Ramos (cell line): ENCODE results near the gene TARS3.

Experiments
- in situ Hi-C: fragments of 300-500 bp; cut with MboI; formaldehyde crosslinking; loops from one replicate; pipeline ENCODE4 v1.14.3; 2022; ENCODE audit warnings: low sequenced_read_pairs; ENCODE audit not compliant: unreplicated experiment

The TARS3 gene

DNA sequence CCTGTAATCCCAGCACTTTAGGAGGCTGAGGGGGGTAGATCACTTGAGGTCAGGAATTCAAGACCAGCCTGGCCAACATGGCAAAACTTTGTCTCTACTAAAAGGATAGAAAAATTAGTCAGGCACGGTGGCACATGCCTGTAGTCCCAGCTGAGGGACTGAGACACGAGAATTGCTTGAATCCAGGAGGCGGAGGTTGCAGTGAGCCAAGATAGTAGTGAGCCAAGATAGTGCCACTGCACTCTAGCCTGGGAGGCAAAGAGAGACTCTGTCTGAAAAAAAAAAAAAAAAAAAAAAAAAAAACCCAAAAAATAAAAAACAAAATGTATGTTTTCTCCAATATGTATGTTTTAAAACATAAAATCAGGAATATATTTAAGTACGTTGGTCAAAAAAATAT, 16.3 kb downstream of the TARS3 start:
- in situ Hi-C loops: no loop called here

GRCh38 chr15:101702077-101702476, 22.2 kb downstream of the TARS3 start:
- in situ Hi-C loops: no loop called here

- in situ Hi-C loops: no loop called here
These were observed 26.0 kb downstream of the TARS3 start for GRCh38 chr15:101698314-101698713.

DNA sequence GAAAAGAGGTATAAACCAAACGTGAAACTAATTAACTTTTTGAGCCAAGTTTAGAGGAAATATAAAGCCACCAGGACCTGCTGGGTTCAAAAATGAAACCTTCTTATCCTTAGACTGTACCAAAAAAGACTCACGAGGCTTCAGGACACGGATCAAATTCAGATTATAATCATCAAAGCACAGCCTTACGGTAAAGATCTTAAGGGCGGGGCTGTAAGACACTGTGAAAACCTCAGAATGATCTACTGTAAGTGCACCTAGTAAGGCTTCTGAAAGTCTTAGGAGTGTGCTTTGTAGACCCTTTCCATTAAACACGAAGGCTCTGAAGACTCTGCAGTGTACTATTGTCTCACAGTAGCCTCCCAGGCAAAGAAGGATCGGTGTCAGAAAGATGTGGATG, 26.8 kb downstream of the TARS3 start:
- in situ Hi-C loops: no loop called here

GRCh38 chr15:101696829-101697228, 27.4 kb downstream of the TARS3 start:
- in situ Hi-C loops: no loop called here

DNA sequence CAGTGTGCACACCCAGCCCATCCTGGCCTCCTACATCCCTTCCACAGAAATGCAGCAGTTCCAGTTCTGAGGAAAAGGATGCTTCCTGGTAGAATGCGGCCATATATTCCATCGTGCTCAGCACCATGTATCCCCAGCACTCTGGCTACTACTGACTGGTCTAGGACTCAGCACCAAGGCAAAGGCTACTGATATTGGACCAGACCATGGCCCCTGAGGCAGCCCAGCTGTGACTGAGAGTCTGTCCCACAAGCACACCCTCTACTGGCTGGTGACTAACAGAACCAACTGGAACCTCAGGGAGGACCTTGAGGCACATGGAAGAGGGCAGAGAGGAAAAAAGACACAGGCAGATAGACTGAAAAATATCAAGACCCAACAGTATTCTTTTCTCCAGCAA, 30.0 kb downstream of the TARS3 start:
- in situ Hi-C loops: no loop called here

- in situ Hi-C loops: no loop called here
These were observed 31.3 kb downstream of the TARS3 start for GRCh38 chr15:101692801-101693598.

DNA sequence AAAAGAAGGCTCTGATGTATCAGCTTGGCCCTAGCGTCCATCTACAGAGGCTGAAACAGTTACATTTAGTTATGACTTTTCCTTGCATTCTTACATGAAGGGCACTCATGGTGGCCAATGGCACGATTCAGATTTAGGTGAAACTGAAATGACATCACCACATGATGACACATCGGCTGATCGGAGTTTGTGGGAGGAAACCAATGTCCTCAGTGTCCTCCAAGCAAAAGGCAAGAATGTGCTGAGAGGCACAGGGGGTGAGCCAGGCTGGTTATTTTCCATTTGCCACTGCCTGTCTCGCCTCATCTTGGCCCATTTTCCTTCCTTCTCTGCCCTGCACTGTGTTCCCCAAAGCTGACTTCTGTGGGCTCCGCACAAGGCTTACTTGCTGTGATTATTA, 34.4 kb downstream of the TARS3 start:
- in situ Hi-C loops: no loop called here

DNA sequence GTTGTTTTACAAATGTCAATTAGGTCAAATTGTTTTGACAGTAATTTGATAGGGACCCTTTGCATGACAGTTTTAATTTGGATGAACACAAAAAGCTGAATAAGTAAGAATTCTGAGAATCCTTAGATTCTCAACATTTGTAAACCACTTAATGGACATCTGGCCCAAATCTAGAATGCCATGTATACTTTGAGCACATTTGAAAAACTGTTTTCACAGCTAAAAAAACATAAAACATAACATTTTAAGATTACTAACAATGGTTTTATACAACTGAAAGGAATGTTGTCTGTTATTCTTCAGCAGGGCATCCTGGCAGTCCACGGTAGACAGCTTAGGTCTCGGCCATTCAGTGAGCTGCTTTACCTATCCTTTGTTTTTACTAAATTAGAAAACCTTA, 37.6 kb downstream of the TARS3 start:
- in situ Hi-C loops: no loop called here

GRCh38 chr15:101684877-101685276, 39.4 kb downstream of the TARS3 start:
- in situ Hi-C loops: no loop called here

- in situ Hi-C loops: no loop called here
These were observed 39.9 kb downstream of the TARS3 start for GRCh38 chr15:101684384-101684783.

DNA sequence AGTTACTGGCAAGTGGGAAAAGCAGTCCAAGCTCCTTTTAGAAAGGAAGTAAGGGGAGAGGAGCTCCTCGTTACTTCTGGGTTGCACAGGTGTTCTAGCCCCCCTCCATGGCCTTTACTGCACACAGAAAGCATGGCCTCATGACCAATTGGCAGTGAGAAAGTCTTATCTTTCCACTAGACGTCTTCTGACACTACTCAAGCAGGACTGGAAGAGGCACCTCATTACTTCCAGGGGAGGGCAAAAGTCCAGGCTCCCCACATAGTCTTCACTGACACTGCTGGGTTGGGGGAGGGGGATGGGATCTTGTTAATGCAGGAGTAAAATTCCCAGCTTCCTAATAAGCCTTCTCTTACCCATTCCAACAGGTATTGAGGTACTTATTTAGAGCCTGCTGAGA, 44.5 kb downstream of the TARS3 start:
- in situ Hi-C loops: no loop called here

- in situ Hi-C loops: no loop called here
These were observed 47.3 kb downstream of the TARS3 start for GRCh38 chr15:101676921-101677329.

DNA sequence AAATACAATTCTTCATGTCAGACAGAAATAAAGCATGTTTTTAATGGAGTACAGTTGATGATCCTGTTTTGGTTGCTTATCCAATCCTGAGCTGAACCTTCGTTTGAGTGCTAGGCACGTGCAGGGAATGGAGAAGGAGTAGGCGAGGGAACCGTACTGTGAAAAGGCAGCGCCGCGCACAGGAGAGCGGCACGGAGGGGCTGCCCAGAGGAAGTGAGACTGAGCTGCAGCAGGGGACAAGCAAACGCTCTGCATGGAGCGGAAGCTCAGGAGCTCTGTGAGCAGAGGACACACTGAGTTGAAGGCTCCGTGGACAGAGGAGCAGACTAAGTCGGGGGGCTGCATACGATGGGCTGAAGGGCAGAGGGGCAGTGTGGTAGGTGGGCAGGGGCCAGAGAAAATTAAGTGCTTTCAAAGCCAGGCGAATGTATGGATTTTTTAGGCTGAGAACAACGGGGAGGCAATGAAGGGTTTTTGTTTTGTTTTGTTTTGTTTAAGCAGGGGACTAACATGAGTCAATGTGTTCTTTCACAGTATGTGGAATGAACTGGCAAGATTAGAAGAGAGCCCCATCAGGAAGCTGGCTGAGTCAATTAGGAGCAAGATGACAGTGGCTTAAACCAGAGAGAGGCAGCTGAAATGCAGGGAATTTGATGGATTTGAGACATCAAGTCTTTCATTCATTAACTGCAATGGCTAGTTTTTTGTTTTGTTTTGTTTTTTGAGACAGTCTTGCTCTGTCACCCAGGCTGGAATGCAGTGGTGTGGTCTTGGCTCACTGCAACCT, 48.3 kb downstream of the TARS3 start:
- in situ Hi-C loops: no loop called here

DNA sequence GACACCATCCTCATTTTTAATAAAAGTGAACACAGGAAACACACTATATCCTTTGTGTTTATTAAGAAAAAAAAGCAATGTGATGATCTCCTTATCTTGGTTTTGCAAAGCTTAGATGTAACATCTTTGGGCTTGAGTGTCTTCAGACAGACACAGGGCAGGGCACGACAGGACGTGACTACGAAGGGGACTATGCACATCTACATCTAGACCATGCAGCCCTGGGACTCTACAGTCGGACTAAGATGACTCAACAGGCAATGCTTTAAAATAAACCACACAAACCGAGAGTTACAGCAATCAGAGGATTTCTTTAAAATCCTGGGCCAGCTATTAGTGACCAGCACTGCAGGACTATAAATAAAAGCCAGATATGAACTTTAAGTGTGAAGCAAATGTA, 49.3 kb downstream of the TARS3 start:
- in situ Hi-C loops: no loop called here

DNA sequence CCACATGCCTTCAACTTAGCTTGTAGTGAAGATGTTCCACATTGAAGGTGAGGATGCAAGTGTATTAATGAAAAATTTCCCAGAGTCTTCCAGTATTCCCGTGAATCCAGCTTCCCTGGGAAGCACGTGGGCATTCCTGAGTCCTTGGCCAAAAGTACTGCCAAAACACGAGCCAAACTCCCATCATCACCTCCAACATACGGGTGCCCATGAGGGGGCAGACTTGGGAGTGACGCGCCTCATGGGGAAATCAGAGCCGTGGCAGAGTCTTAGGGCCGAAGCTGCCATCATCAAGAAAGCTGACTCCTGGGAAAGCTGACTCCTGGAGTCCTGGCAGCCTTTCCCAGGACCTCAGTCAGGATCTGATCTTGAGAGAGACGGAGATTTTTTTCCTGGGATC, 52.0 kb downstream of the TARS3 start:
- in situ Hi-C loops: no loop called here

GRCh38 chr15:101669744-101670143, 54.5 kb downstream of the TARS3 start:
- in situ Hi-C loops: no loop called here

- in situ Hi-C loops: no loop called here
These were observed 56.4 kb downstream of the TARS3 start for GRCh38 chr15:101667881-101668280.

DNA sequence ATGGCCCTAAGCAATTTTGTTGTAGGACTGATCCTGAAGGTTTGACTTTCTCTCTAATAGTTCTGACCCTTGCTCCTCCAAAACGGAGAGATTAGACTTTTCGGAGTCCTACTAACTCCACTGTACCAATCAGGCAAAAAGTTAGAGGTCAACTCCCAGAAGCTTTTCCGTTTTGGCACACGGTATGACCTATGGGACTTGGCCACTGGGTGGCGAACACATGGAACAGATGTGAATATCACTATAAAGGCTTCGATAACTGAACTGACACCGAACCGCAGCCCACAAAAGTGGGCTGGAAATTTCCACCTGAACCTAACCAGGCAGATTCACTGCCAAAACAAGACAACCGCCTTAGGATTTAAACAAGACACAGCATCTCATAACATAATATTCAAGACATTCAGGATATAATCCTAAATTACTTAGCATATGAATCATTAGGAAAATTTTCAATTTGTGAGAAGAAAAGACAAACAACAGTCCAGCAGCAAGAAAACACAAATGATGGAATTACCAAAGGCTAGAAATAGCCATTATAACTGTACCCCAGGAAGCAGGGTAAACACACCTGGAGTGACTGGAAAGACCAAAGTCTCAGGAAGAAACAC, 59.9 kb downstream of the TARS3 start:
- in situ Hi-C loops: no loop called here

DNA sequence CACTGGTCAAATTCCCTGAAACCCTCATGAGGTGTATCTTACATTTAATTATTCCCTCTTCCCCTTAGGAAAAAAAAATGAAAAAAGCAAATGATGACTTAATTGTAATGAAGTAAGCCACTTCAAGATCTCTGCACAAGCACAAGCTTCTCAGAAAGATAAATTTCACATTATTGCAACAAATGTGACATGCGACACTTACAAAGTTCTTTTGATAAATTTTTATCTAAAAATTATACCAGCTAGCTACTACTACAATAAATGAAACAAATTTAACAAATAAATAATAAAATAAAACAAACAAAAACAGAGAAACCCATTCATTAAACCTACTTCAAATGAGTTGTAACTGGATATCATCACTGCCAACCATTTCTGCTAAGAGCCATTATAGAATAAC, 62.1 kb downstream of the TARS3 start:
- in situ Hi-C loops: no loop called here

- in situ Hi-C loops: no loop called here
These were observed 64.3 kb downstream of the TARS3 start for GRCh38 chr15:101660005-101660404.
